HG02763 (cell line): ENCODE results near the gene GJB5.

Source experiments
- ATAC-seq: cut with Tn5 transposase; IDR thresholded peaks from one replicate; pipeline ENCODE4 v1.9.1; 2021; ENCODE audit warnings: mild to moderate bottlenecking, moderate library complexity; ENCODE audit not compliant: unreplicated experiment

The GJB5 gene

GRCh38 chr1:34792868-34793727 lies 38.3 kb downstream of the GJB5 start, which contains the start of gene GJA4:
TSS of gene GJA4 (plus strand) at chr1:34792999. CDS start at chr1:34794214, 1,215 bp downstream.
- ATAC-seq = no peak

GRCh38 chr1:34794001-34794789 lies 39.3 kb downstream of the GJB5 start:
- ATAC-seq = no peak

GRCh38 chr1:34794790-34795180 lies 39.9 kb downstream of the GJB5 start:
- no peak for ATAC-seq

GRCh38 chr1:34795916-34796315 lies 41.1 kb downstream of the GJB5 start:
- ATAC-seq = no peak

GRCh38 chr1:34796990-34797389 lies 42.1 kb downstream of the GJB5 start:
- ATAC-seq = no peak

GRCh38 chr1:34800214-34800613 lies 45.4 kb downstream of the GJB5 start:
- no peak for ATAC-seq

- no peak for ATAC-seq
Observed at GRCh38 chr1:34803770-34804169, 48.9 kb downstream of the GJB5 start.

GRCh38 chr1:34806396-34806795 lies 51.5 kb downstream of the GJB5 start:
- no peak for ATAC-seq
